22Rv1 (cell line): ENCODE data around the gene IL1R1.

Source experiments
- CTCF ChIP-seq: fragments of 450-650 bp; IDR thresholded peaks from 2 replicates; pipeline ENCODE4 v1.5.1; 2017; ENCODE audit warnings: mild to moderate bottlenecking
- ZFX ChIP-seq: fragments of 450-650 bp; IDR thresholded peaks from 2 replicates; pipeline ENCODE4 v1.6.1; 2017; ENCODE audit warnings: antibody characterized with exemption, borderline replicate concordance

GRCh38 chr2:102145107-102145506 is 2.6 kb downstream of the IL1R1 start:
- TF ChIP-seq CTCF: no peak
- TF ChIP-seq ZFX: no peak
